ENCODE results near the gene FFAR2.

Gene FFAR2

DNA sequence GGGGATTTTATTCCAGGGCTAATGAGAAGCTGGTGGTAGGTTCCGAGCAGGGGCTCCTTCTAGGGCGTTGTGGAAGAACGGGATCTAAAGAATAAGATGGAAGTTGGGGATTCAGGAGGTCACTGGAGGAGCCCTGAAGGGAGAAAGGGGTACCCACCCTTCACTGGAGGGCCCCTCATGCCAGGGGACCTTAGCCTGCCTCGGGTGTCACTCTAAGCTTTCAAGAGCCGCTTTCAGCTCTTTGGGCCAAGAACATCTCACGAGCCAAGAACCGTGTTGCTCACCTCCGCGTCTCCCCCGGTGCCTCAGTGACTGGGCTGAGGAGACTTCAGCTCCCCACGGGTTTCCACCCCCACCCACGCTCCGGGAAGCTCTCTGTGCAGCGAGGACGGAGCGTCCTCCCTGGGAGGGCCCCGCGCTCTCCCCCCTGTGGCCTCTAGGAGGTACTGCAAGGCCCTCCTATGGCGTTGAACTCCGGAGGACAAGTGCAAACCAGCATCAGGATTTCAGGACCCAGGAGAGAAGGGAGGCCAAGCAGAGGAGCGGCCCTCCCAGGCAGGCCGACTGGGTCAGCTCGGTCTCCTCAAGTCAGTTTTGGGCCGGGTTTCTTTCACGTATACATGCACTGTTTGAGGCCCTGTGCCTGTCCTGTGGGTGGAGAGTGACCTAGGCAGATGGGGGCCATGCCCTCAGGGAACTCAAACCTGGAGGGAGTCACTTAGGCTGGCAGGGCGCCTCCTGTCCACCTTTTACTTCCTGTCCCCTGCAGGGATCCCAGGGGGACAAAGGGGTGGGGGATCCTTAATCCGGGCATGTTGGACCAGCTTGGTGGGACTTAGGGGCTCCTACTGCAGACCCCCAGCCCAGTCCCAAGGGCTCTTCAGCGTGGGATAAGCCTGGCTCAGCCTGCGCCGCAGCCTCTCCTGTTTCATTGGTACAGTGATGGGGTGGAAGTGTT is 47.3 kb downstream of the FFAR2 start:
- DNase-seq (ENCODE audit: low read depth in 2 of 2), result peak; percentile 70 to 76
- no peak overlapping the region for H3K4me3 ChIP-seq (replicated peaks in 1 of 2; ENCODE audit: low read depth in 2 of 2, low read length in 2 of 2)
- TF ChIP-seq, protein P1, sequence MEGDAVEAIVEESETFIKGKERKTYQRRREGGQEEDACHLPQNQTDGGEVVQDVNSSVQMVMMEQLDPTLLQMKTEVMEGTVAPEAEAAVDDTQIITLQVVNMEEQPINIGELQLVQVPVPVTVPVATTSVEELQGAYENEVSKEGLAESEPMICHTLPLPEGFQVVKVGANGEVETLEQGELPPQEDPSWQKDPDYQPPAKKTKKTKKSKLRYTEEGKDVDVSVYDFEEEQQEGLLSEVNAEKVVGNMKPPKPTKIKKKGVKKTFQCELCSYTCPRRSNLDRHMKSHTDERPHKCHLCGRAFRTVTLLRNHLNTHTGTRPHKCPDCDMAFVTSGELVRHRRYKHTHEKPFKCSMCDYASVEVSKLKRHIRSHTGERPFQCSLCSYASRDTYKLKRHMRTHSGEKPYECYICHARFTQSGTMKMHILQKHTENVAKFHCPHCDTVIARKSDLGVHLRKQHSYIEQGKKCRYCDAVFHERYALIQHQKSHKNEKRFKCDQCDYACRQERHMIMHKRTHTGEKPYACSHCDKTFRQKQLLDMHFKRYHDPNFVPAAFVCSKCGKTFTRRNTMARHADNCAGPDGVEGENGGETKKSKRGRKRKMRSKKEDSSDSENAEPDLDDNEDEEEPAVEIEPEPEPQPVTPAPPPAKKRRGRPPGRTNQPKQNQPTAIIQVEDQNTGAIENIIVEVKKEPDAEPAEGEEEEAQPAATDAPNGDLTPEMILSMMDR (IDR thresholded peaks at IDR 0.05; ENCODE audit: low read depth, low read length), result peak; percentile 100

- DNase-seq (ENCODE audit: low read depth in 2 of 2), result no peak
- H3K4me3 ChIP-seq (replicated peaks in 1 of 2; ENCODE audit: low read depth in 2 of 2, low read length in 2 of 2), result no peak overlapping the region
- TF ChIP-seq, protein P1 (IDR thresholded peaks at IDR 0.05; ENCODE audit: low read depth, low read length), result no peak
Observed at GRCh38 chr19:35497406-35497805, 49.3 kb downstream of the FFAR2 start.

GRCh38 chr19:35498220-35498619 is 50.2 kb downstream of the FFAR2 start:
- TF ChIP-seq, protein P1 (IDR thresholded peaks at IDR 0.05; ENCODE audit: low read depth, low read length), result no peak
- DNase-seq (ENCODE audit: low read depth in 2 of 2), result no peak
- H3K4me3 ChIP-seq (replicated peaks in 1 of 2; ENCODE audit: low read depth in 2 of 2, low read length in 2 of 2), result no peak overlapping the region

DNA sequence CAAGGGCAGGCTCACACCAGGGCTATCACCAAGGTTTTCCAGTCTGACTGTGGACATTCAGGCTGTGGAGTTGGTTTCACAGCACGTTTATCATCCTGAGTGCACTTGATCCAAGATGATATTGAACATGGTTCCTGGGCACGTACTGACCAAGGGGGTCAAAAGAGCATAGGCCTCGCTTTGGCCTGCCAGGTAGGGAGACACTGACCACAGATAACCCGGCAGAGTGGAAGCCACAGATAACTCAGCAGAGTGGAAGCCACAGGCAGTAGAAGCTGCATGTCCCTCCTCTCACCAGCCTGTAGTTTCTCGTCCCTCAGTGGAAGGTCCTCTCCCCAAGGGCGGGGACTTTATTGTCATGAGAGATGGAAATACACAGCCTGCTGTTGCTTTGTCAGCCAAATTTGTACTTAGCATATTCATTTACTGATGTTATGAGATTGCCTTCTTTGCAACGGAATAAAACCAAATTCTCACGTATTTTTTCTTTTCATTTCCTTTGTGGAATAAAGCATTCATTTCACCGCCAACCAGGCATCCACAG is 51.0 kb downstream of the FFAR2 start:
- TF ChIP-seq, protein P1 (IDR thresholded peaks at IDR 0.05; ENCODE audit: low read depth, low read length), result no peak
- no peak overlapping the region for H3K4me3 ChIP-seq (replicated peaks in 1 of 2; ENCODE audit: low read depth in 2 of 2, low read length in 2 of 2)
- DNase-seq (ENCODE audit: low read depth in 2 of 2), result no peak

- DNase-seq (ENCODE audit: low read depth in 2 of 2), result no peak
- H3K4me3 ChIP-seq (replicated peaks in 1 of 2; ENCODE audit: low read depth in 2 of 2, low read length in 2 of 2), result no peak overlapping the region
- TF ChIP-seq, protein P1 (IDR thresholded peaks at IDR 0.05; ENCODE audit: low read depth, low read length), result no peak
Observed at GRCh38 chr19:35500611-35501010, 52.6 kb downstream of the FFAR2 start.

Measured in cardiac fibroblast (primary cell).